ENCODE data around the gene ESRP2.

The ESRP2 gene

DNA sequence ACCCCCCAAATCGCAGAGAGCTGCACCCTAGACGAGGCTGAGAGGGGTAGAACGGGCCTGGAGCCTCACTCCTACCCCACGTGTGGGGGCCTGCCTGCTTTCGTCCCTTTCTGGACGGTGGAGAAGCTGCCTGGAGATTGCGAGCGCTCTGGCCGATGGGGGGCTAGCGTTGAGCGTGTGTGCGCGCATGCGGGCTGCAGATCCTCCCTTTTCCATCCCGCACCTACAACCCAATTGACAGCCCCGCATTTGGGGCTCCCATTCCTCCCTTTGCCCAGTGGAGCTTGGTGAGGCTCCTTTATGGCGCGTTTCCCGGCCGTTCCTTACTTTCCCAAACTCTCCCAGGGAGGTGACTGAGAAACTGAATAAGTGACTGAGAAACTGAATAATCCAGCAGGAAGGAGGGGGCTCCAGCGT, 907 bp upstream of the ESRP2 start:
- no peak for DNase-seq

DNA sequence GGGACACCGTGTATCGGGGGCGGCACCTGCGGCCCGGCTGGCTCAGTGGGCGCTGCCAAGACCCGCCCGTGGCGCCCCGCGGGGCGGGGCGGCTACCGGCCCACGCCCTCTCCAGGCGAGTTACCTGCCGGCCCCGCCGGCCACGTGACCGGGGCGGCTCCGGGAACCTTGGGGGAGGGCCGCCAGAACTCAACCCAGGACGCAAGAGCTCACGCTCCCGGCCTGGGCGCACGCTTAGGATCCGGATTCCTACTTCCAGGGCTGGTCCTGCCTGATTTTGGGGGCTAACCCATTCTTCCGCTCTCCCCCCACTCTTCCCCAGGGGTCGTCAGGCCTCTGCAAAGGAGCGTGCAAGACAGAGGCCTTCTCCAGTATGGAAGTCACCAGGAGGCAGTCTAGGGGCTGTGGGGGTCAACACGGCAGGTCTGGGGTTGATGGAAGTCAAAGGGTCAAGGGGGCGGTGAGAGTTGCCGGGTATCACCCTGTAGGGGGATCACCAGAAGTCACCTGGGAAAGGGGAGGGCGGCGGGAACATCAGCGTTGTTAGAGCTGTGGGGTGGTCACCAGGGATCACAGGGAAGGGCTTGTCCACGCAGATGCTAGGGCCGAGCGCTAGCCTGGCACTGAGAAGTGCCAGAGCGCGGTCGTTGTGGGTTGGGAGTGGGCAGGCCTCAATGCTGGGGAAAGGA, 354 bp upstream of the ESRP2 start:
- peak; percentile 46 for DNase-seq

DNA sequence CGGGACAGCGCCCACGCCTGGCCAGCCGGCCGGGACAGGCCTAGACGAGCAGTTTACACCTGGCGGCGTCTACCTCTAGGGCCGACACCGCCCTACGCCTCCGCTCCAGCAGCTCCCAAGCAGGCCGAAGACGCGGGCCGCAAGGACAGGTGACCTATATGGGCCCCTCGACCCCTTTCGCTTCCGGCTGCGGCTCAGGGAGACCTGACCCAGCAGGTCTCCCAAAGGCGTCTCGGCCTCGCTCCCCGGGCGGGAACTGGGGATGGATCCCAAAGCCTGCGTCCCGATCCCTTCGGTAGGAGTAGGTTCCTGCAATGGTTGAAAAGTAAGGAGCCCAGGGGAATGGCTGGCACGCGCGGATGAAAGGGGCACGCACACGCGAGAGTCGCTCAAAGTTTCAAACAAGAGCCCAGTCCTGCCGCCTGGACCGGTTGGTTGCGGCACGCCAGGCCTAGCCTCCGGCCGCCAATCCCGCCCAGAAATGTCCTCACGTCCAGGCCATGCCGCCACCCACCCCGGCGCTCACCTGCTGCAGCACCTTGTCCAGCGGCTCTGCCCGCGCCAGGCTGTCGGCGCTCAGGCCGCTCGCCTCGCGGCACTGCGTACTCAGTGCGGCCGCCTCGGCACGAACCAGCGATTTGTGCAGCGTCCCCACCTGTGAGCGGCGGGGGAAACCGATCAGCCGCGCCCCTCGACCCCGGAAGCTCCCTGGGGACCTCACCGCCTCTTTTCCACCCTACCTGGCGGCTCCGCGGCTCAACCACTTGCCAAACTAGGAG, 630 bp downstream of the ESRP2 start:
- no peak for DNase-seq

DNA sequence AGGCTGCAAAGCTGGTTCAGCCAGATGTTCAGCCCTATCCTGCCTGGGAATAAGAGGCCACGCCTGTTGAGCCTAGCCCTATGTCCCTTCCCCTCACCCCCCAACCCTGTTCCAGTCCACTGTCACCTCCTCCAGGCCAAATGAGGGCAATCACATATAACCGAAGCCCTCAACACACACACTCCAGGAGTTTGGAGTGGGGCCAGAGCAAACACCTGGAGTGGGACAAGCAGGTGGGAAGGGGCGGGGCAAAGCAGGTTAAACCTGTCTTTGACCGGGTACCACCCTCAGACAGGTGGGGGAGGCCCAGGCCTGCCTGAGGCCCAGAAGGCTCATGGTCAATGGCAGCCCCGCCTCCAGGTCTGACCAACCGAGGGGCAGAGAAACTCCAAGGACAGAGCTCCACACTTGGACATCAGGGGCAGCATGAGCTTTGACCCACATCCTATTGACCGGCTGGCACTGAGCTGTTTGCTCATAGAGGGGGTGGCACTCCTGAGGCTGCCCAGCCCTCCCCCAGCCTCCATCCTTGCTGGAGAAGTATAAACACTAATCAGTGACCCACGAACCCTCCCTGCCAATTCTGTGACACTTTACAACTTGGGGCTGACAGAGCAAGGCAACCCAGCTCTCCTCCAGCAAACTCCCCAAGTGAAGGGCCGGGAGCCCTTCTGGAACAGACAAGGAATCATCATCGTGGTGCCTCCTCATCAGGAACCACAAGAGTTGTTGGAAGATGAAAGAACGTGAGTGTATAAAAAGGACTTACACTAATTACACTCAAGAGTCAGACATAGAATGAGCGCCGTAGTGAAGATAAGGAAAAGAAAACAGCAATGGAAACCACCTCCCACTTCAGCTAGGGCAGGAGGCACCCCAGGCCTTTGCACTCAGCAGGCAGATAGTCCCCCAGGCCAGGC, 1.5 kb downstream of the ESRP2 start:
- DNase-seq: no peak

DNA sequence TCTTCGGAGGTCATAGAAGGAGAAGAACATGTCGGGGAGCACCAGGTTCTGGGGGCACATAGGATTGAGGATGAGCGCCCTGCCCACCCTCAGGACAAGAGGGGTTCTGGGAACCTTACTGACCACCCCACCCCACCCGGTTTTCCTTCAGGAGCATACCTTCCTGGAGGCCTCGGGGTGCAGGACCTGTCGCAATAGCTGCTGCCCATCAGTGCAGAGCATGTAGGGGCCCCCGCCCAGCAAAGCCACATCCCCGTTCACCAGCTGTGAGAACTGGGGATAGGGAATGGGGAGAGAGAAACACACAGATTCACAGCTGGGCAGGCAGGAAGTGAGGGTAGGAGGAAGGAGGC, 2.1 kb downstream of the ESRP2 start:
- DNase-seq: no peak

DNA sequence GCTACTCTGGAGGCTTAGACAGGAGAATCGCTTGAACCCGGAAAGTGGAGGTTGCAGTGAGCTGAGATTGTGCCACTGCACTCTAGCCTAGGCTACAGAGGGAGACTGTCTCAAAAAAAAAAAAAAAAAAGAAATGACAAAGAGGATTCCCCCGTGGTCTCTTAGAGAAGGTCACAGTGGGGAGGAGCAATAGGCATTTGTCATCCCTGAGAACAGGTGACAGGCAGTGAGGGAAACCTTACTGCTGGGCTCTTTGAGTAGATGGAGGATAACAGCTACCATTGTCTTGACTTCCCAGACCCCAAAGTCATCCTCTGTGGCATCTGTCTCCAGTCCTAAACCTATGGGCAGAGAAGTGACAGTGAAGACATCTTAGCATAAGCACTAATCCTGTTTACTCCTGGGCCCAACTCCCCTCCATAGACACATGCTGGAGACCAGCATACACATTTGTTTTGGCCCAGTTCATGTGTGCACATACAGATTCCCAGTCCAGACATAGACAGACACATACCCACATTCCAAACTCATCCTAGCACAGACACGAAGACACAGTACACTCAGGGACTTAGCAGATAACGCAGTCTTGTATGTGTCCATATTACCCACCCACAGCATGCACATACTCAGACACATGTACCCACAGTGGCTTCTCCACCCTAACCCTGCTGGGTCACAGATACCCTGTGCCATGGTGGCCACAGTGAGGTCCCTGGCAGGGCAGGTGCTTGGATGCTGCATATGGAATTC, 2.7 kb downstream of the ESRP2 start:
- DNase-seq: no peak

DNA sequence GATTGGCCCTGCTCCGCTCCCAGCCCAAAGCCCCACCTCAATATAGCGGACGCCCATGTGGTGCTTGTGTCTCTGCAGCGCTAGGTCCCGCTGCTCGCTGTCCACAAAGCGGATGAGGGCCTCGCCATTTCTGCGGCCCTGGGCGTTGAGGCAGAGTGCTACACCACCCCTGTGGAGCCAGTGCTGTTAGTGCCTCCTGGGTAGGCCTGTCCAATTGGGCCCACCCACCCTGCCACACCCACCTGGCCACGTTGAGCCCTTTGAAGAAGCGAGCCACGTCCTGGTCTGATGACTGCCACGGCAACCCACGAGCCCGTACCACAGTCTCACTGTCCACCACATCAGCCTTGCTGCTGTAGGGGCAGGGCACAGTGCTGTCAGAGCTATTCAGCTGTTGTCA, 3.6 kb downstream of the ESRP2 start:
- no peak for DNase-seq

DNA sequence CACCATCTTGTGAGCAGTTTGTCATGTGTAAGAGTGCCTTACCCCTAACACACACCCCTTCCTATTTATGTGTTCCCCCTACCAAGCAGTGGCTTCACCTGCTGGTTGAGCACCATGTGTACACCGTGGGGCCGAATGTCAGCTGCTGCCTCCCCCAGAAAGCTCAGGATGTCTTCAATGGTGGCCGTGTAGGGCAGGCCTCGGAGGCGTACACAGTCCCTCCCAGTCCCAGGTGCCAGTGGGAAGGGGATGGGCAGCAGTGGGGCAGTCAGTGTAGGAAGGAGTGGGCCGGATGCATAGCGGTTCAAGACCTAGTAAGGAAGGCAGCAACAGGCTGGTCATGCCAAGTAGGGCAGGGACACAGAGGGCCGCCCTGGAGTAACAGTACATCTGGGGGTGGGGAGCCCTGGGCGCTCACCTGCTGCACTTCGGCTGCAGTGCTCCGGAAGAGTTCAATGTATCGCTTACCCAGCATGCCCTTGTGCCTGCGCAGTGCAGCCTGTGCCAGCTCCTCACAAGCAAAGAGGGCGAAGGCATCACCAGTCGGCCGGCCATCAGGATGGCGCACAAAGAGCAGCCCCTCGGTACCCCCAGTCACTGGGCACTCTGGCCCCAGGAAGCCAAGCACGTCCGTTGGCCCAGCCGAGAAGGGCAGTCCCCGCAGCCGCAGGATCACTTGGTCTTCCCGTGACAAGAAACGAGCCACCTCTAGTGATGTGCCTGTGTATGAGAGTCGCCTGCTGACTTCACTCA, 4.4 kb downstream of the ESRP2 start:
- DNase-seq: no peak

DNA sequence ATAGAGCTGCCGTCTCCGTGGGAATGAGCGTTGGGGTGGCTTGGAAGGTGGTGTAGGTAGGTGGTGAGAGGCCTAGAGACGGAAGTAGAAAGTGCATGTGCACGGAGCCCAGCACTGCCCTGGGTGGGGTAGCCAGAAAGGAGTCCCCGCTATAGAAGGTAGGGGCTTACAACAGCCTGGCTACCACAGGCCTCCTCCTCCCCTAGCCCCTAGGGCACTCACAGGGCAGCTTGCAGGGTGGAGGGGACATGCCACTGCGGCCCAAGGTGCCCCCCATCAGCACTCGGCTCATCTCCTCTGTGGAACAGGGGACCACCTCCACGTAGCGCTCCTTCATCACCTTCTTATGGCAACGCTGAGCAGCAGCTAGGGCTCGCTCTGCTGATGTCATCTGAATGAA, 5.0 kb downstream of the ESRP2 start:
- no peak for DNase-seq

DNA sequence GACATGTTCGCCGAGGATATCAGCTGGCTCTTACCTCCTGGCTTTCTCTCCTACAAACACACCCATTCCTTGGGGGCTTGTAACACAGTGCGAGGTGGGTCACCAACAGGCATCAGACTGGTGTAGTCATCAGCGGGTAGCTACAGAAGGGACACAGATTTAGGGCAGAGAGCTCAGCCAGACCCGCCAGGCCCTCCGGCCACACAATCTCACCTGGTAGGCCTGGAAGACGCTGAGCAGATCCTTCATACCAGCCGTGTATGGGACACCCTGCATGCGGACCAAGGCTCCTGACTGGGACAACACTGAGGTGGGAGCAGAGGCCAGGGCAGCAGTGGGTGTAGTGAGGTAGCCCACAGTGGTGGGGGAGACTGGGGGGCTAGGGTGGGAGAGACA, 5.8 kb downstream of the ESRP2 start:
- DNase-seq: no peak

DNA sequence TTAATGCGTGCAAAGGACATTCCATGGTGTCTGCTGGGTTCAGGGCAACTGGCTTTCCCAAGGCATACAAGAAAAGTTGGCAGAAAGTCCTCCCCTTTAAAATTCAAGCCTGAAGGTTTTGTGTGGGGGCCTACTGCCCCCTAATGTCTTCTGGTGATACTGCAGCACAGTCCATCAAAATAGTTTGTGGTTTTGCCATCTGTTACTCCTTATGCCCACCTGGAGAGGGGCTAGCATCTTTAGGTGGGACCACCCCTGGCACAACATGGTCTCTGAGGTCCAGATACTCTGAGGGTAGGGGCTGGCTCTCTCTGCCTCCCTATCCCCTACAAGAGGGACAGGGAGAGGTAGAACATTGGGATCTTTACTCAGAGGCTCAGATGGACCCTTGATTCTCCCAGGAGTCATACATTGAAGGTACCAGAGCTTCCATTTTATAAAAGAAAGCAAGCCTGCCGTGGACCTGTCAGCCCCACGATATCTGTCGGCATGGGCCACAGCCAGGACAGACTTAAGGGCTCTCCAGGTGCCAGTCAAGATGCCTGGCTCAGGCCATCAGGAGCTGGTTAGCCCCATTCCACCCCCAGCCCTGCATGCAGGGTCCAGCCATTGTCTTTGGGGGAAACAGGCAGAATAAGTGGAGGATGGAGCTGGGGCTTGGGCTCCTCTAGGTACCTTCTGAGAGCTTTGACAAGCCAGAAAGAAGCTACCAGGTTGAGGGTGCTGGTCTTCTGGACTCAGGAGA, 6.3 kb downstream of the ESRP2 start:
- peak; percentile 41 for DNase-seq

DNA sequence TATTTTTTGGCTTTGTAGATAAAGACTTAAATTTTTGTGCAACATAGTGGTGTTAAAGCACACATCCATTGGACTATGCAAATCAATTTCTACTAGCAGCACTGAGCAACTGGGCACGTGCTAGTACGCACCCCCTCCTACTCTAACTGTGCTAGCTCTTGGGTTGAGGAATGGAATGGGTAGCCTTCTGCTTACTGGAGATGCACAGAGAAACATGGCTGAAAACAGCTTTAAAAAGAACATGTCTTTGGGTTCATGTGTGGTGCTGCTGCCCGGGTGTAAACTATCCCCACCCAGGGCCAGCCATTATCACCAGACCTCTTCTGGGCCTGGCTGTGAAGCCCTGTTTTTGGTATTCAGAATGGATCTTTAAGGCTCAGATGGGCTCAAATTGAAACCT, 7.3 kb downstream of the ESRP2 start:
- DNase-seq: no peak

DNA sequence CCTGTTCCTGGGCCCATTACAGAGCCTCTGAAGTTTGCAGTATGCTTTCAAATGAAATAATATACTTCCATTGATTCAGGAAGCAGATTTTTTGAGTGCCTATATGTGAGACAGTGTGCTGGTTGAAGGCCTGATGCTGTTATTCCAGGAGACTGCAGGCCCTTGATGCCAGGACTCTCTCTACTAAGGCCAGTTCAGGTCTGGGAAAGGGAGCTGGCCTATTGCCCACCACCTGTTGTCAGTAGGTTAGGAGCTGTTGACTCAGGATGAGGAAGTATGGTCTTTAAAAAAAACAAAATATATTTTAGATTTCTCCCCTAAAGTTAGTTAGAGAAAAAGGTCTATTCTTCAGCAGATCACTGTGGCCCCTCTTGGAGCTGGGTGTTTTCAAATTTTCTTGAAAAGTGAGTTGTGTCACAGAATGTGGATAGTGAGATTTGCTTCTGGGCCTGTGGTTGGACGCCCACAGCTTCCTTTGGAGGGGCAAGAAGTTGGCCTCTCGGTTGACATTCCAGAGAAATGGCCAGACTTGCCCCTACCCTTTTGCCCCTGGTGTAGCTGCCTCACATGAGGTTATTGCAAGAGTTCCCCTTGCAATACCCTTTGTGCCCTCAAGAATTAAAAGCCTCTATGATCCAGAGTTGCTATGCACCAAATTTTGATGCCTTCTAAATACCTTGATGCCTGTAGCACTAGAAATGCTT, 7.9 kb downstream of the ESRP2 start:
- no peak for DNase-seq

DNA sequence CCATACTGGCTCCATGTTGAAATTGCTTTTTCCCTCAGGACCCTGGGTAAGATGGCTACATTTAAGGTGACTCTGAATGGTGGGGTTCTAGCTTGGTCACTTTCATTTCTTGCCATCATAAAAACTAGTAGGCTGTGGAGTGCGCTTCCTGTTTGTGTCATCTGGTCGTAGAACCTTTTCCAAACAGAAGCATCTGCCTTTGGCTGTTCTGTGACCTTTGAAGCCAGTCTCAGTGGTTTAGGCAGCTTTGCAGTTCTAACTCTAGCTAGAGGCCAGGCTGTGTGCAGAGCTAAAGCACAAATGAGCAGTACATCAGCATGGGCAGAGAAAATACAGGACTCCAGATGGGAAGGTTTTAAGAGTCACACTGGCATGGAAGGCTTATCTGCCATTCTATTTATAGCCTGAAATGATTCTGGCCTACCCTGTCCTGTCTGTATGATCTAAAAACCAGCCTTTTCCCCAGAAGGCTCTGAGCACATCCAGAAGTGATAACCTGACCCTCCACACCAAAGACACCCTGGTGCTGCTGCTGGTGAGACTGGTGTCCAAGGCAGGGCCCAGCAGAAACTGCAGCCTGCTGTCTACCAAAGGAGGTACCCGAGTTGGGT, 8.6 kb downstream of the ESRP2 start:
- DNase-seq: no peak

DNA sequence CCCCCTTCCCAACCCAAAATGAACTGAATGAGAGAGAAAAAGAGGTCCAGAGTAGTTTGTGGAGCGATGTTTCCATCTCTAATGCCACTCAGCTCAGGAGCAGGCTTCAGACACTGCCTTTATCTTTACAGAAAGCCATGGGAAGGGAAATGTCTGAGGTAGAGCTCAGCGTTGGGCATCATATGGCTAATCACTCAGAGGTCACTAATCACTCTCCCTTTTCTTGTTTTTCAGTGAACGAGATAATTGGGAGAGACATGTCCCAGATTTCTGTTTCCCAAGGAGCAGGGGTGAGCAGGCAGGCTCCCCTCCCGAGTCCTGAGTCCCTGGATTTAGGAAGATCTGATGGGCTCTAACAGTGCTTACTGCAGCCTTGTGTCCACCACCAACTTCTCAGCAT, 9.8 kb downstream of the ESRP2 start:
- no peak for DNase-seq

DNA sequence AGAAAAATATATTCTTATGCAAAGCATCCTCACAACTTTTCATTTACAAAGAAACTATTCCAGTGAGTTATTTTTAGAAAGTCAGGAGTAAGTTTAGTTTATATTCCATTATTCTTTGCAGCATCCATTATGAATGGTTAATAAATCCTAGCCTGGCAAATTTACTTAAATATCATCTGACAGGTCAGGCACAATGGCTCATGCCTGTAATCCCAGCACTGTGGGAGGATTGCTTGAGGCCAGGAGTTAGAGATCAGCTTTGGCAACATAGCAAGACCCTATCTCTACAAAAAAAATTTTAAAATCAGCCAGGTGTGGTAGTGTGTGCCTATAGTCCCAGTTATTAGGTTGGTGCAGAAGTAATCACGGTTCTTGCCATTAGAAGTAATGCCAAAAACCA, 12.9 kb downstream of the ESRP2 start:
- DNase-seq: no peak

DNA sequence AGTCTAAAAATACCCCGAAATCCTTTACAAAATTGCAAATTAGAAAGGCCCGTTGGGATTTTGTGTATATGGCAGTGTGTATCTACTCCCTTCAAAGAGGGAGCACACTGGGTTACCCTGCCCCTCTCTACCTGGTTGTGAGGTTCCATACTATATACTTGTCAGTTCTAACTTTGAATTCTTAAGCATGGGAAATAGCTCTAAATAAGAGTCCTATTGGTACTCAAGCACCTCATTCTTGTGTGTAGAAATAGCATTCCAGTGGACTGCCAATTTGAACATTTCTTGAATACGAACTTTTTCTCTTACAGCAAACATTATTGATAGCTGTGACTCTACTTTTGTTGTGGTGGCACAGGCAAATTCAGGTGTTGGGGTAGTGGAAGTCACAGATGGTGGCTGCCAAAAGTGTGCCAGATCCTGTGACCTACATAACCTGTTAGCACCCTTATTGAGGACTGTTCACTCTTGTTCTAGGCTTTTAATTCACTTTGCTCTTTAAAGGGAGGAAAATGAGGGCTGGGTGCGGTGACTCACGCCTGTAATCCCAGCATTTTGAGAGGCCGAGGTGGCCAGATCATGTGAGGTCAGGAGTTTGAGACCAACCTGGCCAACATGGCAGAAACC, 16.1 kb downstream of the ESRP2 start:
- DNase-seq: no peak

DNA sequence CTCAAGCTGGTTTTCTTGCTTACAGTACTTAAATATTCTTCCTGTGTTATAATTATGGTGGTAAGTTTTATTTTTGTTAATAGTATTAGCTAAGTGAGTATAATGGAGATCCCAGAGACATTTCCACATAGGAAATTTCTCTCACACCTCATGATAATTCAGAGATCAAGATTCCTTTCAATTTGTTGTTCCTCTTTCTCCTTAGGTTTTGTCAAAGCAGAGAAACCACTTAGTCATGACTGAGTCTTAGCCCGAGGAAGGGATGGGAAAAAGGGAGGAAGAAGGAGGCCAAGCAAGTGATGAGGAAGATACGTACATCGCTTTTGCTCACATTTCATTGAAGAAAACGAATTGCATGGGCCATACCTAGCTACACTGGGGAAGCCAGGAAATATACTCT, 18.4 kb downstream of the ESRP2 start:
- no peak for DNase-seq

DNA sequence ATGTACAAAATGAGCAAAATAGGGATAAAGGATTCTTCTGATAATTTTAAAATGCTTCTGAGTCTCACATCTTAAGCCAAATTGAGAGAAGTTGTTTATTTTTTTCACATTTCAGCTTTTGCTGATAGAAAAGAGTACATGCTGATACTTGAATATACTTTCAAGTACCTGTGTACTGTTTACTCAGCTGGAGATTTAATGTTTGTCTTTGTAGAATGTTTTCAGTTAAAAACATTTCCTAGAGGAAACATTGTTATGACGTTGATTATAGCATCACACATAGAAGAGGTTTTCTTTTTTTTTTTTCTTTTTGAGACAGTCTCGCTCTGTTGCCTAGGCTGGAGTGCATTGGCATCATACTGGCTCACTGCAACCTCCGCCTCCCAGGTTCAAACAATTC, 19.7 kb downstream of the ESRP2 start:
- no peak for DNase-seq

DNA sequence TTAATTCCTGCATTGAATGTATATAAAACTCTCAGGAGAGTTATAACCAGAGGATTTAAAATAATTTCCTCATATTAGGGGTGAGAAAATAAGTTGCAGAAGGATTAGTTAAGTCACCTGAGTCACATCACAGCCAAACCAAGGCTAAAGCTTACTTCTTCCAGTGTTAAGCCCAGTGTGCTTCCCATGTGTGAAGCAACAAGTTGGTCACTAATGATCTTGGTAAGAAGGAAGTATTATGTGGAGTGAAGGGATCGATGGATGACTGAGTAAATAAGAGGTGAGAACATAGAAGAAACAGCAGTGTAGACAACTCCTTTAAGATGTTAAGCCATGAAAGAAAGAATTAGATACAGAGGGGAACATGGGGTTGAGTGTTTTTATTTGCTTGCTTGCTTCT, 20.6 kb downstream of the ESRP2 start:
- DNase-seq: no peak

Measured in stimulated activated CD4-positive, alpha-beta T cell treated with anti-CD3 and anti-CD28 coated beads, Interleukin-4, amount 100 ng/mL, for 1 hour (primary cell).